GM13977 (cell line): Measurements from ENCODE around the gene GBP6.

Source experiments
- DNase-seq: peaks from one replicate; pipeline ENCODE4 v3.0.0; 2012; ENCODE audit warnings: low spot score
- in situ Hi-C: fragments of 300-500 bp; cut with MboI; formaldehyde crosslinking; loops from one replicate; pipeline ENCODE4 v1.12.0; 2022; ENCODE audit warnings: low sequenced_read_pairs, low pct_unique_long_range_greater_than_20kb, mixed read lengths, inconsistent platforms; ENCODE audit not compliant: unreplicated experiment
- TF ChIP-seq, protein P1 (sequence below): IDR thresholded peaks from 2 replicates; pipeline ENCODE4 v1.5.1; 2012; ENCODE audit warnings: mild to moderate bottlenecking, control low read depth; ENCODE audit not compliant: insufficient read depth; ENCODE audit errors: extremely low read depth, missing control alignments

The GBP6 gene

GRCh38 chr1:89355056-89355455, 8.8 kb upstream of the GBP6 start:
- TF ChIP-seq, protein P1, sequence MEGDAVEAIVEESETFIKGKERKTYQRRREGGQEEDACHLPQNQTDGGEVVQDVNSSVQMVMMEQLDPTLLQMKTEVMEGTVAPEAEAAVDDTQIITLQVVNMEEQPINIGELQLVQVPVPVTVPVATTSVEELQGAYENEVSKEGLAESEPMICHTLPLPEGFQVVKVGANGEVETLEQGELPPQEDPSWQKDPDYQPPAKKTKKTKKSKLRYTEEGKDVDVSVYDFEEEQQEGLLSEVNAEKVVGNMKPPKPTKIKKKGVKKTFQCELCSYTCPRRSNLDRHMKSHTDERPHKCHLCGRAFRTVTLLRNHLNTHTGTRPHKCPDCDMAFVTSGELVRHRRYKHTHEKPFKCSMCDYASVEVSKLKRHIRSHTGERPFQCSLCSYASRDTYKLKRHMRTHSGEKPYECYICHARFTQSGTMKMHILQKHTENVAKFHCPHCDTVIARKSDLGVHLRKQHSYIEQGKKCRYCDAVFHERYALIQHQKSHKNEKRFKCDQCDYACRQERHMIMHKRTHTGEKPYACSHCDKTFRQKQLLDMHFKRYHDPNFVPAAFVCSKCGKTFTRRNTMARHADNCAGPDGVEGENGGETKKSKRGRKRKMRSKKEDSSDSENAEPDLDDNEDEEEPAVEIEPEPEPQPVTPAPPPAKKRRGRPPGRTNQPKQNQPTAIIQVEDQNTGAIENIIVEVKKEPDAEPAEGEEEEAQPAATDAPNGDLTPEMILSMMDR = no peak
- in situ Hi-C loops = no loop called here
- DNase-seq = no peak

- DNase-seq = no peak
Observed at GRCh38 chr1:89356658-89357400, 7.0 kb upstream of the GBP6 start.

DNA sequence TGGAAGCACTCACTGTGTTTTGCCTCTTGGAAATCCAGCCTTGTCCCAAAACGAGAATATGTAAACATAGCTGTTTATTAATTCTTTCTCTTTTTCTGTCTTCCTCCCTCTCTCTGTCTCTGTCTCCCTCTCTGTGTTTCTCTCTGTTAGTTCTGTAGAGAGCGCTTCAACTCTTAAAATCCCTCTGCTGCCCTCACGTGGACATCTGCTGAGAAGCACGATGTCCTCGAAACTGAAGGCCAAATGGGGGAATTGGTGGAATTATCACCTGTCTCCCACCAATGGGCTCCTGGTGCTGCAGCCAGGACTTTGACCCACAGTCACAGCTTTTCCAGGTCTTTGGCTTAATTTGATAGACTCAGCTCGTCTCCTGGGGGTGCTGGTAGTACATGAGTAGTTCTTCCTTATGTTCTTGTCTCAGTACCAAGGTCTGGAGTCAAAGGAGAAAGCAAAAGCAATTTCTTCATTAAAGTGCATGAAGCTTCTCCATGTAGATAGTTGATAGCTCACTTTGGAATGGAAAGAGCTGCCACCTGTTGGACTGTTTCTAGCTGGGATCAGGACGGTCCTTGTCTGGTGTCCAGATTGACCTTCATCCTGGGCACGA, 5.5 kb upstream of the GBP6 start:
- in situ Hi-C loops = no loop called here
- TF ChIP-seq, protein P1 = peak; percentile 85
- DNase-seq = peak; percentile 54

More at GRCh38 chr1:89356658-89357400, 7.0 kb upstream of the GBP6 start:
- in situ Hi-C loops = no loop called here
- TF ChIP-seq, protein P1 = no peak

GRCh38 chr1:89360716-89361115, 3.1 kb upstream of the GBP6 start:
- TF ChIP-seq, protein P1 = no peak
- in situ Hi-C loops = loop anchor here (10.0 kb wide), 1 partner anchor 266 kb away; no protein-coding TSS in a partner anchor
- DNase-seq = no peak

DNA sequence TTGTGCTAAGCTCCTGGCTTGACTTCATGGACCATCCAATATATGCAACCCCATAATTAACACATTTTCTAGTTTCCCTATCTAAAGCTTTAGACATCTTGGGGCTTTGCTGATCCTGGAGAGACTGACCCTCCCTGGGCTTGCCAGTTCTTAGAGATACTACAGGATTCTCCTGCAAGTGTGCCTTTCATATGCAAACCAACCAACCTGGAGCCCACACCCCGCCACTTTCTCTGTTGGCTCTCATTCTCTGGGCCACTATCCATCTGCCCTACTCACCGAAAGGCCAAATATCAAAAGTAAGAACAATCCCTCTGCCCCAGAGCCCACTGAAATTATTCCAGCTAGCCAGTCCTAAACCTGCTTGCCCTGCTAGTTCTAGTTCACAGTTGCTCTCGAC, 2.2 kb upstream of the GBP6 start:
- in situ Hi-C loops = loop anchor here (10.0 kb wide), 1 partner anchor 267 kb away; no protein-coding TSS in a partner anchor
- TF ChIP-seq, protein P1 = no peak
- DNase-seq = no peak

DNA sequence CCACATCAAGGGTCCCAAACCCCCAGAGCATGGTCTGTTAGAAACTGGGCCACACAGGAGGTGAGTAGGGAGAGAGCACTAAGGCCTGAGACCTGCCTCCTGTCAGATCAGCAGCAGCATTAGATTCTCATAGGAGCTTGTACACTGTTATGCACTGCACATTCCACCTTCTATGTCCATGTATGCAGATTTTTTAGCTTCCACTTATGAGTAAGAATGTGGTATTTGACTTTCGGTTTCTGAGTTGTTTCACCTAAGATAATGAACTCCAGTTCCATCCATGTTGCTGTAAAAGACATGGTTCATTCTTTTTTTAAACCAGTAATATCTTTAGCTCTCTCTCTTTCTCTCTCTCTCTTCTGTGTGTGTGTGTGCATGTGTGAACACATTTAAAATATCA, 663 bp upstream of the GBP6 start:
- peak; percentile 12 for DNase-seq
- TF ChIP-seq, protein P1 = no peak
- in situ Hi-C loops = loop anchor here (10.0 kb wide), 1 partner anchor 268 kb away; no protein-coding TSS in a partner anchor
